Lower leg skin (tissue), 4 donors: Measurements from ENCODE around the gene C1QC. TPM values are rescaled to one million over a fixed set of nuclear protein-coding genes. Genes with fewer than 3 reads are reported as not detected.

Source experiments
- DNase-seq, 2 donors: peaks; one replicate each; pipeline ENCODE4 v3.0.0-alpha.2; 2019; ENCODE audit warnings: low spot score in 2 of 2
- H3K4me3 ChIP-seq: fragments of 200-600 bp; sonication (generic); 2 replicates; pipeline ENCODE4 v1.5.1; 2017; ENCODE audit warnings: mild to moderate bottlenecking, low read depth; ENCODE audit not compliant: poor library complexity, severe bottlenecking
- CTCF ChIP-seq, 3 donors: fragments of 450-650 bp; IDR thresholded peaks; one replicate each; pipeline ENCODE4 v1.5.1; 2016; ENCODE audit warnings: antibody characterized with exemption in 3 of 3, mild to moderate bottlenecking in 3 of 3, moderate library complexity in 2 of 3
- POLR2A ChIP-seq, 2 donors: fragments of 450-650 bp; IDR thresholded peaks; one replicate each; pipeline ENCODE4 v1.6.1; 2016 to 2017; ENCODE audit warnings: antibody characterized with exemption in 2 of 2, mild to moderate bottlenecking in 1 of 2, moderate library complexity in 1 of 2
- WGBS, 2 donors: methylation state at CpG; one replicate each; pipeline ENCODE4 v1.1.5; 2018; 5-methylcytosine and 5-hydroxymethylcytosine counted together
- intact Hi-C: fragments of 100-400 bp; cut with DNase I; formaldehyde crosslinking; loops from one replicate; pipeline ENCODE4 v1.15.0; 2023; ENCODE audit warnings: low total_unique reads
- microRNA-seq, 2 donors: library from miRNA; unstranded; fragments of <30 nt; microRNA quantifications; one replicate each; pipeline ENCODE4, GENCODE V29; 2016; ENCODE audit warnings: borderline replicate concordance in 2 of 2, borderline number of aligned reads in 1 of 2
- total RNA-seq, 4 donors: library from RNA; depleted of rRNA; stranded (reverse); fragments of >200 nt; gene quantifications; one replicate each; pipeline ENCODE4 v1.1.0, GENCODE V29; 2016

C1QC gene
- total RNA-seq, 4 donors from 2014 or later = 12.9 to 63.0 (median 32.7) TPM

- WGBS, 2 donors = 74 to 80% methylated on average over 11 of the region's 11 CpGs
- no peak overlapping the region for H3K4me3 ChIP-seq
- no peak for TF ChIP-seq CTCF (IDR thresholded peaks at IDR 0.05)
- TF ChIP-seq POLR2A (IDR thresholded peaks at IDR 0.05) = no peak
- DNase-seq = no peak
- intact Hi-C loops = no loop called here
Observed at GRCh38 chr1:22689505-22689904, 46.1 kb downstream of the C1QC start.

- no peak for DNase-seq
- intact Hi-C loops = no loop called here
- 74 to 79% methylated on average over 13 of the region's 13 CpGs for WGBS, 2 donors
- TF ChIP-seq CTCF (IDR thresholded peaks at IDR 0.05) (no peak), POLR2A (IDR thresholded peaks at IDR 0.05) (no peak)
- no peak overlapping the region for H3K4me3 ChIP-seq
Observed at GRCh38 chr1:22691031-22691753, 47.8 kb downstream of the C1QC start.

GRCh38 chr1:22694172-22694571, 50.7 kb downstream of the C1QC start:
- H3K4me3 ChIP-seq = no peak overlapping the region

GRCh38 chr1:22696610-22697009, 53.2 kb downstream of the C1QC start:
- no peak overlapping the region for H3K4me3 ChIP-seq
- no peak for DNase-seq
- intact Hi-C loops = no loop called here
- 80 to 86% methylated on average over 3 of the region's 3 CpGs for WGBS, 2 donors
- TF ChIP-seq CTCF (IDR thresholded peaks at IDR 0.05) = no peak
- no peak for TF ChIP-seq POLR2A (IDR thresholded peaks at IDR 0.05)

More at GRCh38 chr1:22694172-22694571, 50.7 kb downstream of the C1QC start:
- TF ChIP-seq POLR2A (IDR thresholded peaks at IDR 0.05) (no peak), CTCF (IDR thresholded peaks at IDR 0.05) (no peak)
- intact Hi-C loops = no loop called here
- 83 to 86% methylated on average over 5 of the region's 5 CpGs for WGBS, 2 donors
- DNase-seq = no peak

Small RNA genes lying within 50 kb of the gene (microRNA-seq; reads per million reads assigned to microRNA genes)
- gene MIR6127 = 0 reads per million in 2 donors

Other genes with a start within 250 kb of the C1QC start
- gene ZBTB40, start 191.8 kb upstream of the C1QC start, total RNA-seq = 10 to 100 TPM in 3 of 4 donors, 1 to 10 TPM in 1; 7.5 to 13.3 (median 12.4) TPM
- gene EPHA8, start 80.1 kb upstream of the C1QC start, total RNA-seq = under 1 TPM in 1 of 4 donors, not detected in 3; 0.62 TPM
- 10 to 100 TPM; 11.7 to 49.4 (median 28.1) TPM for gene C1QA, start 7.0 kb upstream of the C1QC start, total RNA-seq
- gene C1QB, start 9.6 kb downstream of the C1QC start, total RNA-seq = 10 to 100 TPM; 29.8 to 97.0 (median 47.3) TPM
- 1 to 10 TPM in 2 of 4 donors, under 1 TPM in 2; 0.57 to 3.1 (median 1.7) TPM for gene EPHB2, start 67.2 kb downstream of the C1QC start, total RNA-seq